NCI-H2196 (cell line): Measurements from ENCODE around the gene RNF213.
"Not testable (repeated sequence)": the region's sequence is repeated elsewhere in the genome, so short reads cannot be mapped to it uniquely, and the experiment has no call there.

Experiments
- DNase-seq: peaks from one replicate; lab custom pipeline; 2025; ENCODE audit not compliant: unreplicated experiment; lab: John Stamatoyannopoulos, UW

Gene RNF213

GRCh38 chr17:80248894-80249710, 11.6 kb upstream of the RNF213 start:
- no peak for DNase-seq

- DNase-seq, result no peak
Observed at GRCh38 chr17:80251966-80252365, 8.7 kb upstream of the RNF213 start.

- peak; percentile 85 for DNase-seq
Observed at GRCh38 chr17:80252871-80253270, 7.8 kb upstream of the RNF213 start.

- DNase-seq, result no peak
Observed at GRCh38 chr17:80253631-80254395, 6.8 kb upstream of the RNF213 start.

GRCh38 chr17:80254396-80255251, 6.0 kb upstream of the RNF213 start:
- DNase-seq, result peak; percentile 95

- no peak for DNase-seq
Observed at GRCh38 chr17:80256034-80256350, 4.7 kb upstream of the RNF213 start.

- DNase-seq, result no peak
Observed at GRCh38 chr17:80257716-80258213, 2.9 kb upstream of the RNF213 start.

GRCh38 chr17:80258296-80258695, 2.4 kb upstream of the RNF213 start:
- not testable (repeated sequence) for DNase-seq

GRCh38 chr17:80259457-80260068, 1.1 kb upstream of the RNF213 start:
- peak; percentile 40 for DNase-seq

GRCh38 chr17:80260069-80260535, 550 bp upstream of the RNF213 start:
- DNase-seq, result peak; percentile 83

- peak; percentile 75 for DNase-seq
Observed at GRCh38 chr17:80261159-80261894, 675 bp downstream of the RNF213 start.

- no peak for DNase-seq
Observed at GRCh38 chr17:80261895-80262279, 1.2 kb downstream of the RNF213 start.

- peak; percentile 57 for DNase-seq
Observed at GRCh38 chr17:80262291-80262690, 1.6 kb downstream of the RNF213 start.

GRCh38 chr17:80262775-80263244, 2.2 kb downstream of the RNF213 start:
- peak; percentile 53 for DNase-seq

- DNase-seq, result peak; percentile 97
Observed at GRCh38 chr17:80263253-80264204, 2.9 kb downstream of the RNF213 start.

GRCh38 chr17:80264205-80265075, 3.8 kb downstream of the RNF213 start:
- DNase-seq, result no peak

- no peak for DNase-seq
Observed at GRCh38 chr17:80265205-80266068, 4.8 kb downstream of the RNF213 start.
